ENCODE results near the gene EPC2.

DNA sequence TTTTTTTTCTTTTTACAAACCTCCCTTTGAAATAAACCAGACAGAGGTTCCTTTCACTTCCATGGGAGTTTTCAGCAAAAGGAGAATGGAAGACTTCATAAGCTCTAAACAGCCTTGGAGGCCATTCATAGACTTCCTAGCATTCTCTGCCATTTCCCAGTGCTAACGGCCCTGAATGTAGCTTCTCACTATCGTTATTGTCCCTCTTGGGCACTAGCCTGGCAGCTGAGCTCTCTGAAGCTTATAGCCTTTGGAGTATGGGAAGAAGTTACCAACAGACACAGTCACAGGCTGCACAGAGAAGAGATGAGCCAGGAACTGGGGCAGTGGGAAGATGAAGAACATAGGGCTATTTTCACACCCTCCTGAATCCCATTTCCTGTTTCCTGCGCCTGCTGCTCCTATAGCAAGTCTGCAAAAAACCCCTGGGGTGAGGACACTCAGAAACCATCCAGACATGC, 29.1 kb upstream of the EPC2 start:
- no peak for TF ChIP-seq CTCF (IDR thresholded peaks at IDR 0.05)
- TF ChIP-seq EZH2 (IDR thresholded peaks at IDR 0.05), result no peak
- no peak for TF ChIP-seq EZH2phosphoT487 (IDR thresholded peaks at IDR 0.05)
